GM13976 (cell line): ENCODE data around the gene SETD1A.

Source experiments
- DNase-seq: peaks from one replicate; pipeline ENCODE4 v3.0.0; 2012; ENCODE audit warnings: low spot score
- CTCF ChIP-seq: IDR thresholded peaks from 2 replicates; pipeline ENCODE4 v1.5.1; 2012; ENCODE audit warnings: borderline replicate concordance, mild to moderate bottlenecking; ENCODE audit not compliant: insufficient read depth; ENCODE audit errors: extremely low read depth, missing control alignments, control extremely low read depth
- in situ Hi-C: fragments of 300-500 bp; cut with MboI; formaldehyde crosslinking; loops from one replicate; pipeline ENCODE4 v1.12.0; 2022; ENCODE audit warnings: low sequenced_read_pairs, mixed read lengths, inconsistent platforms; ENCODE audit not compliant: unreplicated experiment

SETD1A gene

GRCh38 chr16:30954993-30955392 lies 2.6 kb upstream of the SETD1A start:
- in situ Hi-C loops = loop anchor here (25.0 kb wide), 1 partner anchor 907 kb away; the partner anchor contains the start of gene ZNF267
- no peak for DNase-seq
- no peak for TF ChIP-seq CTCF

DNA sequence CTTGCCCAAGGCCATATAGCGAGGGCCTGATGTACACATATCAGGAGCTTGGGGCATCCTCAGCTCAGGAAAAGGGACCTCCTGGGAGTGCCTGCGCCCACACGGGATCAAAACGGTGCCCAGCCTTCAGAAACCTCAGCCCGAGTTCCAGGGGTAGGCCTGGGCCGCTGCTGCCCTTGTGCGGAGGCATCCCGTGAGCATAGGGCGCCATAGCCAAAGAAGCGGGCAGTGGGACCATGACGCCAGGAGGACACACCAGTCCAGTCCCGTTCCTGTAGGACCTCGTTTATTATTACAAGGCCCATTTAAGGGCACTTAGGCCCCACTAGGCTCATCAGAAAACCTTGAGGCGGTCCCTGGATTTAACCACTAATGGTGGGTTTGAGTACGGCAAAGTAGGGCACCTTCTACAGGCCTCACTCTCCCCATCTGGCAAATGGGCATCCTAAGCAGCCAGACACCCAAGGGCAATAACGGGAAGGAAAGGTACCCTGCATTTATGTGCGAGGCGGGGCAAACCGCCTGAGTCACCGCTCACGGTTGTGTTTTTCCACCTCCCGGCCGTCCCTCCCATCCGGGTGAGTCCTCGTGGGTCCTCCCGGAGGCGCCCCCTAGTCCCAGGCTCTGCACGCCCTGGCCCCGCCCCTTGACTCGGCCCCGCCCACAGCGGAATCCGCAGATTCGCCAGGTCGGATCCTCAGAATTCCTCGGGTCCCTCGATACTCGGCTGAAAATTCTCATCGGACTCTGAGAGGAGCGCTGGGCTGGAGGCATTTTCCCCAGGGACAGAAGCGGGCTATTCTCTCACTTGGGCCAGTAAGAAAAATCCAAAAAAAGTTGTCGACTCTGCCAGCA lies 726 bp upstream of the SETD1A start:
- peak; percentile 91 for DNase-seq
- TF ChIP-seq CTCF = peak; percentile 43
- in situ Hi-C loops = loop anchor here (25.0 kb wide), 1 partner anchor 905 kb away; the partner anchor contains the start of gene ZNF267

DNA sequence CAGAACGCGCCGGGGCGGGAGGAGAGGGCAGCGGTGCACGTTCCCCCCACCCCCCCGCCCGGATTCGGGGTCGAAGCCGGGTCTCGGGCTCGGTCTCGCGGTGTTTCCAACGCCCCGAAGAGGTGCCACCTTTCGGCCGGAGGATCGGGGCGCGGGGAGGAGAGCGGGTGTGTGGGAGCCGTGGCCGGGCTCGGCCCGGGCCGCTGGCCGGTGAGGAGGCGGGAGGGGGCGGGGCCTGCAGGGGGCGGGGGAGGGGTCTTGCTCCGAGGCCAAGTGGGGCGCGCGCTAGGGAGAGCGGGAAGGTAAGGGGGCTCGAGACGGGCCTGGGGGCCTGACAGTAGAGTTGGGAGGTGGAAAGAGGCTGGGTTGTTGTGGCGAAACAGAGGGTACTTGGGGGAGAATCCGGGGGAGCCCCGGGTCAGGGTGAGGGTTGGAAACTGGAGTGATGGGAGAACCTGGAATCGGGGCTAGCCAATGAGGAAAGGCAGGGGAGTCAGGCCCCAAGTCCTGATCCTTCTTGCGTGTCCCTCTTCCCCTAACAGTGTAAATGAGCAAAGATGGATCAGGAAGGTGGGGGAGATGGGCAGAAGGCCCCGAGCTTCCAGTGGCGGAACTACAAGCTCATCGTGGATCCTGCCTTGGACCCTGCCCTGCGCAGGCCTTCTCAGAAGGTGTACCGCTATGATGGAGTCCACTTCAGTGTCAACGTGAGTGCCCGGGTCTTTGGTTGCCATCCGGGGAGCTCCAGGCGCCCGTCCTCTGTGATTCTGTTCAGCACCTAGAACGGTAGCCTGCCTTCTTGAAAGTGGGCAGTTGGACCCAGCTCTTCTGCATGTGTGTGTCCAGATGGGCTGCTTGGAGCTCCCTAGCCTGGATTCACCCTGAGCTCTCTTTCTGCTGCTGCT lies 873 bp downstream of the SETD1A start:
- peak; percentile 85 for DNase-seq
- no peak for TF ChIP-seq CTCF
- in situ Hi-C loops = loop anchor here (25.0 kb wide), 1 partner anchor 904 kb away; the partner anchor contains the start of gene ZNF267

GRCh38 chr16:30961384-30961783 lies 3.8 kb downstream of the SETD1A start:
- in situ Hi-C loops = loop anchor here (25.0 kb wide), 1 partner anchor 901 kb away; the partner anchor contains the start of gene ZNF267
- DNase-seq = no peak

DNA sequence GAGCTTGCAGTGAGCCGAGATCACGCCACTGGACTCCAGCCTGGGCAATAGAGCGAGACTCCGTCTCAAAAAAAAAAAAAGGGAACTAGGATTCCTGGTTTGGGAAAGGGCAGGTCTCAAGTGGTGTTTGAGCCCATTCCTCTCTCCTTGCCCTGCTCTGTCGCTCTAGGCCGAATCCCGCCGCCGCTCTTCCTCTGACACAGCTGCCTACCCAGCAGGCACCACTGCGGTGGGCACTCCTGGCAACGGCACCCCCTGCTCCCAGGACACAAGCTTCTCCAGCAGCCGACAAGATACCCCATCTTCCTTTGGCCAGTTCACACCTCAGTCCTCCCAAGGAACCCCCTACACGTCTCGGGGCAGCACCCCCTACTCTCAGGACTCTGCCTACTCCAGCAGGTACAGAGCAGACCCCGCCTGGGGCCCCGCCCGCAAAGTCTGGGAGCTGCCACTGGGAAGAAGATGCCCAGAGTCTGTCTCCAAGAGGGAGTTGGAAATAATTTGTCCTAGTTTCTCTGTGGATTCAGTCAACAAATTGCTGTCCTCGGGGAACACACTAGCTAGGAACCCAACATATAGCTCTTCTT lies 6.5 kb downstream of the SETD1A start:
- no peak for TF ChIP-seq CTCF
- in situ Hi-C loops = loop anchor here (25.0 kb wide), 1 partner anchor 898 kb away; the partner anchor contains the start of gene ZNF267
- no peak for DNase-seq

More at GRCh38 chr16:30961384-30961783, 3.8 kb downstream of the SETD1A start:
- TF ChIP-seq CTCF = no peak

DNA sequence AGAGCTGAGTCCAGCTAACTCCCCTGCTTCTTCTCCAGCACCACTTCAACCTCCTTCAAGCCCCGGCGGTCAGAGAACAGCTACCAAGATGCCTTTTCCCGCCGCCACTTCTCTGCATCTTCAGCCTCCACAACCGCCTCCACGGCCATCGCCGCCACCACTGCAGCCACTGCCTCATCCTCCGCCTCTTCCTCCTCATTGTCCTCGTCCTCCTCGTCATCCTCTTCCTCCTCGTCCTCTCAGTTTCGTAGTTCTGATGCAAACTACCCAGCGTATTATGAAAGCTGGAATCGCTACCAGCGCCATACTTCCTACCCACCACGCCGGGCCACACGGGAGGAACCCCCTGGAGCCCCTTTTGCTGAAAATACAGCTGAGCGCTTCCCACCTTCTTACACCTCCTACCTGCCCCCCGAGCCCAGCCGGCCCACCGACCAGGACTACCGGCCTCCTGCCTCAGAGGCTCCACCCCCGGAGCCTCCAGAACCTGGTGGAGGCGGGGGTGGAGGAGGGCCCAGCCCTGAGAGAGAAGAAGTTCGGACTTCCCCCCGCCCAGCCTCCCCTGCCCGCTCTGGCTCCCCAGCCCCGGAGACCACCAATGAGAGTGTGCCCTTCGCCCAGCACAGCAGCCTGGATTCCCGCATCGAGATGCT lies 7.1 kb downstream of the SETD1A start:
- no peak for TF ChIP-seq CTCF
- in situ Hi-C loops = loop anchor here (25.0 kb wide), 1 partner anchor 898 kb away; the partner anchor contains the start of gene ZNF267
- DNase-seq = no peak
